Fibroblast of peridontal ligament (primary cell): ENCODE data around the gene HSCB.
"Not testable (repeated sequence)": the region's sequence is repeated elsewhere in the genome, so short reads cannot be mapped to it uniquely, and the experiment has no call there.

Experiments used
- DNase-seq: peaks from one replicate; pipeline ENCODE4 v3.0.0-alpha.2; 2010; ENCODE audit errors: extremely low read depth

Gene HSCB, protein sequence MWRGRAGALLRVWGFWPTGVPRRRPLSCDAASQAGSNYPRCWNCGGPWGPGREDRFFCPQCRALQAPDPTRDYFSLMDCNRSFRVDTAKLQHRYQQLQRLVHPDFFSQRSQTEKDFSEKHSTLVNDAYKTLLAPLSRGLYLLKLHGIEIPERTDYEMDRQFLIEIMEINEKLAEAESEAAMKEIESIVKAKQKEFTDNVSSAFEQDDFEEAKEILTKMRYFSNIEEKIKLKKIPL

DNA sequence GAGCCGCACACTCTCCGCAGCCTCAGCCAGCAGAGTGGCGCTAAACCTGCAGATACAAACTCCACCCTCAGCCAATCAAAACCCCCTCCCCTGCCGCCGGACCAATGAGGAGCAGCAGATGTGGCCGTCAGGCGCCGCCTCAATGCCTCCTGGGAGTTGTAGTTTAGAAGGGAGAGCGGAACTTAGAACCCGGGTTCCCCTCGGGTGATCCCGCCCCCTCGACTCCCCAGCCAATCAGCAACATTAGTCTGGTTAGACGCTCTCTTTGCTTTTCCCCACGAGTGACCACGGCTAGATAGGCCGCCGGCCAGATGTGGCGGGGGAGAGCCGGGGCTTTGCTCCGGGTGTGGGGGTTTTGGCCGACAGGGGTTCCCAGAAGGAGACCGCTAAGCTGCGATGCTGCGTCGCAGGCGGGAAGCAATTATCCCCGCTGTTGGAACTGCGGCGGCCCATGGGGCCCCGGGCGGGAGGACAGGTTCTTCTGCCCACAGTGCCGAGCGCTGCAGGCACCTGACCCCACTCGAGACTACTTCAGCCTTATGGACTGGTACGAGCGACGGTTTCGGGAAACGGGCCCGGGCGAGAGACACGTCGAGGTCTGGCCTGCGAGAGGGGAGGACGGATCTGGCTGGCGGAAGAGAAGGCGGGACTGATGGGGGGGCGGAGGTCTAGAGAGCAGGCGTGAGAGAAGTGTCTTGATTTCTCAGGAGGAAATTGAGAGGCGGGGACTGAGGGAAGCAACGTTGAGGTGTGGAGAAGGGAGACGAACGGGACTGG is at the start of gene HSCB, which contains the start of gene CHEK2:
Gene HSCB (plus strand): TSS at position 255 of the 777 bp plus-strand sequence. CDS start 57 bp downstream, at position 312.
Gene CHEK2 (minus strand): TSS at position 36 of the 777 bp plus-strand sequence. CDS start 7,099 bp downstream, outside the sequence.
- DNase-seq, result peak; percentile 98

DNA sequence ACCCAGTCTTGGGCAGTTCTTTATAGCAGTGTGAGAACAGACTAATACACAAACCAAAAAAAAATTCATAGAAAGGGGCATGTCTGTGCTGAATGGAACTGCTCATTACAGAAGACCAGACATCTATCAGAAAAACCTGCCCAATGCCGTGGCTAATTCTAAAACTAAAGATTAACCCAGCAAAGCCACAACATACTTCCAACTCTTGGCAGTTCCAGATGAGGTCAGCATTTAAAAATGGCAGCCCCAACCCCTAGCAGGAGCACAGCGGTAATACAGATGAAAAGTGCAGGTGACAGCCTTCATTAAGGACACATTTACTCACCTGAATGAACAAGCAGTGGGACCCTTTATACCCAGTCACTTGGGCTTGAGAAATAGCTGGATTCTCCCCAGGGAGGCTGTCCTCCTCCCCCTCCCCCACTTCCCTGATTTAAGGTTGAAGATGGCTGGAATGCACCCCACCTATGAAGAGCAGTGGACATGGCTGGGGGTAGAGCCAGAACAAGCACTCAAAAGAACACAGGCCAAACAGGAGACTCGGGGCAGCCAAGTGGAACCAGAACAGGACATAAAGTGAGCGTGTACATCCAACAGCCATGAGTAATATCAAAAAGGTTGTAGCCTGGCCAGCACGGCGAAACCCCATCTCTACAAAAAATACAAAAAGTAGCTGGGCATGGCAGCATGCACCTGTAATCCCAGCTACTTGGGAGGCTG is 48.6 kb upstream of the HSCB start:
- DNase-seq, result not testable (repeated sequence)

DNA sequence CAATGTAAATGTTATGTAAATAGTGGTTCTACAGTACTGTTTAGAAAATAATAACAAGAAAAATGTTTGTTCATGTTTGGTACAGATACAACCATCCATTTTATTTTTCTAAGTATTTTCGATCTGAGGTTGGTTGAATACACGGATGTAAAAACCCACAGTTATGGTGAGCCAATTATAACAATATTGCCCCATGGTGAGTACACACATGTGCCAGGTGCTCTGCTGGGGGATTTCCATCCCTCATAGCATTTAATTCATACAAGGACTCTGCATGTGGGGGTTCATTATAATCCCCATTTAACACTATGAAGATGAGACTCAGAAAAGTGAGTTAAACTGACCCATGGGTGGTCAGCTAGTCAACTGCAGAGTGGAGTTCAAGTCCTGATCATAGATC is 38.9 kb upstream of the HSCB start:
- no peak for DNase-seq

DNA sequence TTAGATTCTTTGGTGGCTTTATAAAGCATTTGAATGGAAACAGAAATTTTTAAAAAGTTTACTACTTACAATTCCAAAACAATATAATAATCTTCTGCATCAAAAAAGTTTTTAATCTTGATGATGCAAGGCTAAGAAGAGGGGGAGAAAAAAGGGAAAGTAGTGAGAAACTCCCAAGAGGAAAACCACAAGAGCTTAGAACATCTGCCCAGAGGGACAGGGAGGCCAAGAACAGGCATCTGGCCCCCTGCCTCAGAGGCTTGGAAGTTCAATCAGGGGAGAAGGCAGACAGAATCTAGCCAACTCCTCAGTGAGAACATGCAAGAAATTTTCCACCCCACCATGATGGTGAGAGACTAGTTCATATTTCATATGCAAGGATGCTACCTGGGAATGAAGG is 38.4 kb upstream of the HSCB start:
- peak; percentile 50 for DNase-seq

DNA sequence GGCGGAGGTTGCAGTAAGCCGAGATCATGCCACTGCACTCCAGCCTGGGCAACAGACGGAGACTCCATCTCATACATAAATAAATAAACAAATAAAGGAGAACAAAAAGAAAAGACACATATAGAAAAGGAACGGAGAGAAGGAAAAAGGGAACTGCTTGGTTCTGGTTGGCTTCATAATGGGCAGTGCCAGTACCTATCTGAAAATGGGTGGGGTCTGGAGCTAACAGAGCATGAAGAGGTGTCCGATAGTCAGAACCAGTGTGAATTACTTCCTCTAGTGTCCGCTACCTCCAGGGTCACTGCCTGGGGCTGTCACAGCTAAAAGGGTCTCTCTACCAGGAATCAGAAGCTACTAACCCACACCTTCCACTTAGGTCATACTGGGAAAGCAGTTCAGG is 35.0 kb upstream of the HSCB start:
- DNase-seq, result no peak

DNA sequence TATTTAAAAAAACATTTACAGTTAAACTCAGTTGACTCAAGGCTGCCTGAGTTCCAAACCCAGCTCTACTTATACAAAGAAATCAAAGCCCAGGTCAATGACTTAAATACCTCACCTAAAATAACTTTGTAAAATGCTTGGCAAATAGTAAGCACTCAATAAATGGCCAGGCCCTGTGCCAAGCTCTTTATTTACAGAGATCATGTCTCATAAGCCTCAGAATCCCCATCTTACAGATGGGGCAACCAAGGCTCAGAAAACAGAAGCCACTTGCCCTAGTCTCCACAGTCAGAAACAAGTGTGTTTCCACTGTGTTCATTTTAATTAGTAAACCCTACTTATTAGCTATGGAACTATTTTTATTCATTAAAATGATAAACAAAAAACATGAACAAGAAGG is 31.7 kb upstream of the HSCB start:
- no peak for DNase-seq

DNA sequence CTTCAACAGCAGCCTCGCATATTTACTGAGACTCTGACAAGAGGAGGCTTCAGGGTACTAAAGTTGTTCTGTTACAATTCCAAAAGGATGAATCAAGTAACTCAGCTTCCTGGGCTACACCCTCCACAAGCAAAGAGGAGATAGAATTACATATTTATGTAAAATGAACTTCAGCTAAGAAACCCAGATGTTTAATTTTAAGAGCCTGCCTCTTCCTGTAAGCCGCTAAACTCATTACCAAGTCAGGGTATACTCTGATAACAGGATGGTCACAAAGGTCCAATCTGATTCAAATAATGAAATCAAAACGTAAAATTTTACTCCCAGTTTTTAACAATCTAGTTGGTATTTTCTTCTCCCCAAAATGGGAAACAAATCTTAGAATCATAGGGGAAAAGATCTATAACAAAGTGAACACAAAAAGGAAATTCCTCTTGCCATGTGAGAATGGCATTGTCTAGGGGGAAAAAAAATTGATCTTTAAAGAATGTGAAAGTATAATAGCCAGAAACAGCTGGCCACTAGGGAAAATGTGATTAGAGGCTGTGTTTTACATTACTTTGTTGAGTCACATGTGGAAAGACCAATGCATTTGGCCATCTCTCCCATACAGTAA is 31.2 kb upstream of the HSCB start:
- peak; percentile 93 for DNase-seq

DNA sequence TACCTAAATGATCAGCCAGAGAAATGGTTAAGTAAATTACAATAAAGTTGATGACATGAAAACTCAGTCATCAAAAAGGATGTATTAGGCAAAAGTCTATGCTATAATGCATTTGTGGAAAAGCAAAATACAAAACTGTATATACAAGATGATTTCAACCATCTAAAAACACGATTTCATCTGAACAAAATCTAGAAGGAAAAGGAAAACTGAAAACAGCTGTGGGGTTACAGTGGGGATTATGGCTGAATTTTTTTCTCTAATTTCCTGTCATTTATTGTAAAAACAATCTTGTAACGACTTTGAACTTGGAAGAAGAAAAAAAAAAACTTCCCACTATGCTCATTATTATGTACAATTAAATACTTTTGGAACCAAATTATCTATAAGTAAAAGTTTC is 30.5 kb upstream of the HSCB start:
- DNase-seq, result peak; percentile 56

DNA sequence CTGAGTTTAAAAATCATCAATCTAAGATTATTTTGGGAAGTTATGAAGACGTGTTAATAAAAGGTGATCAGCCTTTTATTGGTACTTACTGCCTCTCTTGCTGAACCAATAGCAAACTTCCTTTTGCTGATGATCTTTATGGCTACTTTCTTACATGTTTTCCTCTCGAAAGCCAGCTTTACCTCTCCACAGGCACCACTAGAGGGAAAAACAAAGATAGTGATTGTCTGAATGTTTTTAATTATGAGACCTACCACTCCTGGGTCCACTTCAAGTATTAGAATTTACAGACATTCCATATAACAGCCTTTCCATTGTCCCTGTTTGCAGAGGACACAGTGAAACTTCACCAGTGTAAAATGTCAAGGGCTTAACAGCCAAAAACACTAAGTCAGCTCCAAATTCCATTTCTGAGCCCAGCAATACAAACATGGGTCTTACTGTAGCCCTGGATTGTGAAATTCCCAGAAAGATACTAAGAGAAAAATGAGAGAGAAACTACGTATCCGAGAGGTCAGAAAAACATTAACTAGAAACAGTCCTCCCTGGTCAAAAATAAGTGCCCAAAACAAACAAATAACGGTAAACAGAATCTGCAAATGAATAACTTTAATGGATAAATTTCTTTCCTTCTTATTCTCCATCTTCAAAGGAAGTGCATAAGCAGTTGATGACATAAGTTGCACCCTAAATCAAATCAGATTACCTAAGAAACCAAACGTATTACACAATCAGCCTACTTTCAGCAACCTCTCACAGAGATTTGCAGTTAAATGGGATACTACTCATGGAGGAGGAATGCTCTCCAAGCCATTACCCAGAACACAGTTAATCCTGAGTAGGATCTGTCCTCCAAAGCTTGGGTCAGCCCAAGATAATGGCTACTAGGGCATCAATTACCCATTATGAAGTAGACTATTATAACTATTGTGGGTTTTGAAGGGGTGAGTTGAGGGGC is 29.7 kb upstream of the HSCB start:
- peak; percentile 99 for DNase-seq

DNA sequence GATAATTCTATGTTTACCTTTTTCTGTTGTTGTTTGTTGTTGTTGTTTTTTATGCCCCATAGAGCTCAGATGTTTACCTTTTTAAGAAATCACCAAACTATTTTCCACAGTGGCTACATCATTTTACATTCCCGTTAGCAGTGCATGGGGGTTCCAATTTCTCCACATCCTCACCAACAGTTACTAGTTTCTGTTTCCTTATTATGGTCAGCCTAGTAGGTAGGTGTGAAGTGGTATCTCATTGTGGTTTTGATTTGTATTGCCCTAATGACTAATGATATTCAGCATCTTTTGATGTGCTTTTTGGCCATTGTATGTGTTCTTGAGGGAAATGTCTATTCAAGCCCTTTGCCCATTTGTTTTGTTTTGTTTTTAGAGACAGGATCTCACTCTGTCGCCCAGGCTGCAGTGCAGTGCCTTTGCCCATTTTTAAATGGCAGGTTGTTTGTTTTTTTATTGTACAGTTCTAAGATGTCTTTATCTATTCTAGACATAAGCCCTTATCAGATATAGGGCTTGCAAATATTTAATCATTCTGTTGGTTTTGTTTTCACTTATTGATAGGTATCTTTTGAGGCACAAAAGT is 27.7 kb upstream of the HSCB start:
- no peak for DNase-seq

DNA sequence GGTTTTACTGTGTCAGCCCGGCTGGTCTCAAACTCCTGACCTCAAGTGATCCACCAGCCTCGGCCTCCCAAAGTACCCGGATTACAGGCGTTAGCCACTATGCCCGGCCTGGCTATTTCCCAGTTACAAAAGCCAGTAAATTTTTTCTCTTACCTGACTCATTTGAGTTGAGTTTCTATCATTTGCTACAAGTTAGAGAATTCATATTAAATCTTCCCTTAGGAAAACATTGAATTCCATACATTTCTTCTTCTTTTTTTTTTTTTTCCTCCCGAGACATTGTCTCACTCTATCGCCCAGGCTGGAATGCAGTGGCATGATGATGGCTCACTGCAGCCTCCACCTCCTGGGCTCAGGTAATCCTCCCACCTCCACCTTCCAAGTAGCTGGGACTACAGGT is 26.2 kb upstream of the HSCB start:
- no peak for DNase-seq

DNA sequence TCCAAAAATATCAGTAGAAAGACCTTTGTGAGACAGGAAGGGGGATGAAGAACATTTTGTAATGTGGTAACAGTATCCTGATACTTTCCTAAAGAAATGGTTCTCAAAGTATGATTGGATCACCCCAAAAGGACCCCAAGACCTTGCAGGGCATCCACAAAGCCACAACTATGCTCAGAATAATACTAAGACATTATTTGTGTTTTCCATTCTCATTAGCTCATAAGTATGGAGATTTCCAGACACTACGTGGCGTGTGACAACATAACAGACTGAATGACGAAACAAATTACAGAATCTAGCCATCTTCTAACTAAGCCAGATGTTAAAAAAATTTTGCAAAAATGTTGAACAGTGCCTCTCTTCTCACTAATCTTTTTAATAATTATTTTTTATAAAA is 25.2 kb upstream of the HSCB start:
- peak; percentile 48 for DNase-seq

DNA sequence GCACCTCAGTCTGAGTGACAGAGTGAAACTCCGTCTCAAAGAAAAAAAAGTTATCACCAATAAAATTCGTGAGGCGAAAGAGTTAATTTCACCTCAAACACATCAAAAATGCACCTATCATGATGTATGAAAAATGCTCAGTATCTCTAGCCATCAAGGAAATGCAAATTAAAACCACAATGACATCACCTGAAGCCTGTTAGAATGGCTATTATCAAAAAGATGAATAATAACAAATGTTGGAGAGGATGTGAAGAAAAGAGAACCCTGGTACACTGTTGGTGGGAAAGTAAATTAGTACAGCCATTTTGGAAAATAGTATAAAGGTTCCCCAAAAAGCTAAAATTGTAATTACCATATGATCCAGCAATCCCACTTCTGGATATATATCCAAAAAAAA is 23.8 kb upstream of the HSCB start:
- DNase-seq, result no peak

DNA sequence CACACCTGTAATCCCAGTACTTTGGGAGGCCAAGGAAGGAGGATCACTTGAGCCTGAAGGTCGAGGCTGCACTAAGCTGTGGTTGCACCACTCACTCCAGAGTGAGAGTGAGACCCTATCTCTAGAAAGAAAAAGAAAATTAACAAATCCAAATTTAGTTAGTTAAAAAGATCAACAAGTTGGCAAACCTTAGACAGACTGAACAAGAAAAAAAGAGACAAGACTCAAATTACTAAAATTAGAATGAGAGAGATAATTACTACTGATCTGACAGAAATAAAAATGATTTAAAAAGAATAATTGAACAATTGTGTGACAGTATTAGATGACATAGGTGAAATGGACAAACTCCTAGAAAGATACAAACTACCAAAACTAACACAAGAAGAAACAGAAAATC is 13.8 kb upstream of the HSCB start:
- no peak for DNase-seq

DNA sequence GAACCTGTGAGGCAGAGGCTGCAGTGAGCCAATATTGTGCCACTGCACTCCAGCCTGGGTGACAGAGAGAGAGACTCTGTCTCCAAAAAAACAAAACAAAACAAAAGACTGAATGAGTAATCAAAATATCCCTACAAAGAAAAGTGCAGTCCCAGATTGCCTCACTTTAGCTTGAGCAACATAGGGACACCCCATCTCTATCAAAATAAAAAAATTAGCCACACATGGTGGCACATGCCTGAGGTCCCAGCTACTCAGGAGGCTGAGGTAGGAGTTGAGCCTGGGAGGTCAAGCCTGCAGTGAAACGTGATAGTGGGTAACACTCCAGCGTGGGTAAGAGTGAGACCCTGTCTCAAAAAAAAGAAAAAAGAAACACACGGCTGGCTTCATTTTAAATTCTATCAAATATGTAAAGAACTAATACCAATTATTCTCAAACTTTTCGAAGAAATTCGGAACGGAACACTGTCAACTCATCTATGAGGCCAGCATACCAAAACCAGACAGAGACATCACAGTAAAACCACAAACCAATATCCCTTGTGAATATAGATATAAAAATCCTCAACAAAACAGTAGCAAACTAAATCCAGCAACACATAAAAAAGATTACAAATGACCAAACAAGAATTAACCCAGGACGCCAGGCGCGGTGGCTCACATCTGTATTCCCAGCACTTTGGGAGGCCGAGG is 13.1 kb upstream of the HSCB start:
- DNase-seq, result peak; percentile 33

DNA sequence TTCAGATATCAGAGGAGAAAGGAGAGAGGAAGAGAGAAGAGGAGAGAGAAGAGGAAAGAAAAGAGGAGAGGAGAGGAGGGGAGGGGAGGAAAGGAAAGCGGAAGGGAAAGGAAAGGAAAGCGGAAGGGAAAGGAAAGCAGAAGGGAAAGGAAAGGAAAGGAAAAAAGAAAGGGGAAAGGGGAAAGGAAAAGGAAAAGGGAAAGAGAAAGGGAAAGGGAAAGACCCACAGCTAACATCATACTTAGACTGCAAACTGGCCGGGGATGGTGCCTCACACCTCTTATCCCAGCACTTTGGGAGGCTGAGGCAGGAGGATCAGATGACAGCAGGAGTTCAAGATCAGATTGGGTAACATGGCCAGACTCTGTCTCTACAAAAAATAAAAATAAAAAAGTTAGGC is 11.7 kb upstream of the HSCB start:
- DNase-seq, result no peak

DNA sequence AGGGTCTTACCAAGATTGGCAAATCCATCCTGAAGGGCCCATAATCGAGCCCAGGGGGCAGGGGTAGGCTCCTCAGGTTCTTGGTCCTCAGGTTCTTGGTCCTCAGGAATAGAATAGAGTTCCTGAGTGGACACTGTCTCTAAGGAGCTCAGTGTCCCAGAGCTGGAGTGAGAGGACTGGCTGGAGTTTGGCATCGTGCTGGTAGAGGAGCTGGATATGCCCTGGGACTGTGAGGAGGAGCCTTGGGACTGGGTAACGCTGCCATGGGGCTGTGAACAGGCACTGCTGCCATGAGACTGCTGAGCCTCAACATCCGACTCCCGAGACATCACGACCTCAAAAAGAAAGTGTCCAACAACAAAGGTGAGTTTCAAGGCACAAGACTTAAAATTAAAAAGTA is 7.4 kb upstream of the HSCB start:
- no peak for DNase-seq

DNA sequence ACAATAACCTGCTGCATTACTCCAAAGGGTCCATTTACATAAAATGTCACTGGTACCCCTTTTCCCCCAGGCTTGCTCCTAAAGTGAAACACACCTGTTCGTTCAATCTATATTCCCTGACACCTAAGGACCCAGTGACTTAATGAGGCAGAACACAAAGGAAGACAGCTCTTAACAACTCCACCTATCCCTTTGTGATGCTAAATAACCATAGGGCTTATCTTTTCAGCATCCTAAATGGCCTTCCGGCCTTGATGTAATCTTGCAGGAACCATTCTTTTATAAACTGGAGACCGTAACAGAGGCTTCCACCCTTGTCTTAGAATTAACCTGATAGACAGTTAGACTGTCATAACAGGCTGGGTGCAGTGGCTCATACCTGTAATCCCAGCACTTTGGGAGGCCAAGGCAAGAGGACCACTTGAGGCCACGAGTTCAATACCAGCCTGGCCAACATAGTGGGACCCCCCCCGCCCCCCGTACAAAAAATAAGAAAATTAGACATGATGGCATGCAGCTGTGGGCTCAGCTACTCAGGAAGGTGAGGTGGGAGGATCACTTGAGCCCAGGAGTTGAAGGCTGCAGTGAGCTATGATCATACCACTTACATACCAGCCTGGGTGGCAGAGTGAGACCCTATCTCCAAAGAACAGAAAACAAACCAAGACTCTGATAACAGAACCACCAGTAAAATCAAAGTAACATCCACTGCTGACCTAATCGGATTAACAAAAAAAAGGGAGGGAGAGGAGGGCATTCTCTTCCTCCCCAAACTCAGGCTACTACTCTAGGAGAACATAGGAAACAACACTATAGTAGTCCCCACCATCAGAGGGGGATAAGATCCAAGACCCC is 5.3 kb upstream of the HSCB start:
- no peak for DNase-seq

DNA sequence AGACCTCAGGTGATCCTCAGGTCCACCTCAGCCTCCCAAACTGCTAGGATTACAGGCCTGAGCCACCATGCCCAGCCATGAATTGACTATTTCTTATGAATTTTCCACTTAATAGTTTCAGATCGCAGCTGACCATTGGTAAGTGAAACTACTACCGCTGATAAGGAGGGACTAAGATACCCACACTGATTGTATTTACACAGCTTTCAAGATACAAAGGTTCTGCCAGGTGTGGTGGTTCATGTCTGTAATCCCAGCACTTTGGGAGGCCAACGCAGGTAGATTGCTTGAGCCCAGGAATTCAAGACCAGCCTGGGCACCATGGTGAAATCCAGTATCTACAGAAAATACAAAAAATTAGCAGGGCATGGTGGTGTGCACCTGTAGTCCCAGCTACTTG is 4.1 kb upstream of the HSCB start:
- no peak for DNase-seq
